ENCODE data around the gene TTPAL.

The TTPAL gene

GRCh38 chr20:44450903-44451450 lies 24.7 kb upstream of the TTPAL start:
- Mint-ChIP-seq H3K4me1 (no peaks in the 10 kb centered on the region), H3K36me3 (no peaks in the 10 kb centered on the region), H3K27me3 (peaks cover 0 to 8% of the 10 kb centered on the region in 2 donors), H3K27ac (no peak overlapping the region), H3K9me3 (no peaks in the 10 kb centered on the region), H3K4me3 (no peak overlapping the region)
- DNase-seq (no peak), ATAC-seq (replicated peaks) (no peak)

DNA sequence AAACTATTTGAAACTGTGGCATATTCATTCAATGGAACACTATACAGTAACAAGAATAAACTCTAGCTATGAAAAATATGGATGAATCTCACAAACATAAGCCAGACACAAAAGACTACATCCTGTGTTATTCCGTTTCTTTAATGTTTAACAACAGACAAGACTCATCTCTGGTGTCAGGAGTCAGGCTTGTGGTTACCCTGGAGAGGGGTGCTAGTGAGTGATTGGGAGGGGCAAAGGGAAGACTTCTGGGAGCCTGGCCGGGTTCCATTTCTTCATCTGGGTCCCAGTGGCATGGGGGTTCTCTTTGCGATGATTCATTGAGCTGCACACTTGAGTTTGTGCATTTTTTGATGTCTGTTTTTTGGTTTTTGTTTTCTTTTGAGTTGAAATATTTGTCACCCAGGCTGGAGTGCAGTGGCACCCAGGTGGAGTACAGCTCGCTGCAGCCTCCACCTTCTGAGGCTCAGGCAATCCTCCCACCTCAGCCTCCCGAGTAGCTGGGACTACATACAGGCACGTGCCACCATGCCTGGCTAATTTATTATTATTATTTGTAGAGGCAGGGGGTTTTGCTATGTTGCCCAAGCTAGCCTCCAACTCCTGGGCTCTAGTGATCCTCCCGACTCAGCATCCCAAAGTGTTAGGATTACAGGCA lies 21.2 kb upstream of the TTPAL start:
- Mint-ChIP-seq H3K27ac (no peak overlapping the region), H3K4me3 (no peak overlapping the region), H3K9me3 (no peaks in the 10 kb centered on the region), H3K36me3 (no peaks in the 10 kb centered on the region), H3K27me3 (peaks cover 0 to 8% of the 10 kb centered on the region in 2 donors), H3K4me1 (no peaks in the 10 kb centered on the region)
- DNase-seq = no peak
- no peak for ATAC-seq (replicated peaks)

DNA sequence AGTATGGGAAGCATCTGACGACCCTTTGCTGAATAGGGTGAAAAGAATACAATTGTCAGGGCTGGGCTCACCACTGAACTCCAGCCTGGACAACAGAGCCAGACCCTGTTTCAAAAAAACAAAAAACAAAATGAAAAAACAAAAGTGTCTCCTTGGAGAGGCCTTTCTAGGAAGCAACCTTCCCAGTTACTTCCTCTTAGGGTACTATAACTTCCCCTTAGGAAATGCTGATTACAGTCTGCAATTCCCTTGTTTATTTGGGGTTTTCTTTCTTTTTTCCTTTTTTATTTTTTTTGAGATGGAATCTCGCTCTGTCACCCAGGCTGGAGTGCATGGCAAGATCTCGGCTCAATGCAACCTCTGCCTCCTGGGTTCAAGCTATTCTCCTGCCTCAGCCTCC lies 20.5 kb upstream of the TTPAL start:
- Mint-ChIP-seq H3K4me3 (no peak overlapping the region), H3K27me3 (peaks cover 0 to 8% of the 10 kb centered on the region in 2 donors), H3K9me3 (no peaks in the 10 kb centered on the region), H3K4me1 (no peaks in the 10 kb centered on the region), H3K27ac (no peak overlapping the region), H3K36me3 (no peaks in the 10 kb centered on the region)
- ATAC-seq (replicated peaks) (no peak), DNase-seq (no peak)

DNA sequence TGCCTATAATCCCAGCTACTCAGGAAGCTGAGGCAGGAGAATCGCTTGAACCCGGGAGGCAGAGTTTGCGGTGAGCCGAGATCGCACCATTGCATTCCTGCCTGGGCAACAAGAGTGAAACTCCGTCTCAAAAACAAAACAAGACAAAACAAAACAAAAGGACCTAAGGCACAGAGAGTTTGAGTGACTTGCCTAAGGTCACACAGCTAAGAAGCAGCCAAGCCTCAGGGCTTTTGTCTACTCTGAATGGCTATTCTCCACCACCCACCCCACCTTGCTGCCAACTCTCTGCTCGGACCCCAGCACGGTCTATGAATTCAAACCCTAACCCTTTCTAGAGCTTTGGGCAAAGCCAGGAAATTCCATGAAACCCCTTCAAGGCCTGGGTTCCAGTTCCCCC lies 19.1 kb upstream of the TTPAL start:
- Mint-ChIP-seq H3K27me3 (peaks cover 0 to 4% of the 10 kb centered on the region in 2 donors), H3K27ac (no peak overlapping the region), H3K36me3 (no peaks in the 10 kb centered on the region), H3K4me1 (no peaks in the 10 kb centered on the region), H3K9me3 (no peaks in the 10 kb centered on the region), H3K4me3 (no peak overlapping the region)
- ATAC-seq (replicated peaks) (no peak), DNase-seq (no peak)

- DNase-seq (no peak), ATAC-seq (replicated peaks) (no peak)
- H3K27ac Mint-ChIP-seq = no peak overlapping the region
- H3K36me3 Mint-ChIP-seq = no peaks in the 10 kb centered on the region
- peaks cover 0 to 4% of the 10 kb centered on the region in 2 donors for H3K27me3 Mint-ChIP-seq
- no peak overlapping the region for H3K4me3 Mint-ChIP-seq
- H3K4me1 Mint-ChIP-seq = no peaks in the 10 kb centered on the region
- no peaks in the 10 kb centered on the region for H3K9me3 Mint-ChIP-seq
These were observed 18.7 kb upstream of the TTPAL start for GRCh38 chr20:44457016-44457415.

GRCh38 chr20:44459271-44459670 lies 16.4 kb upstream of the TTPAL start:
- ATAC-seq (replicated peaks) (no peak), DNase-seq (no peak)
- no peaks in the 10 kb centered on the region for H3K27me3 Mint-ChIP-seq
- no peaks in the 10 kb centered on the region for H3K36me3 Mint-ChIP-seq
- no peak overlapping the region for H3K27ac Mint-ChIP-seq
- H3K4me3 Mint-ChIP-seq = no peak overlapping the region
- H3K9me3 Mint-ChIP-seq = no peaks in the 10 kb centered on the region
- H3K4me1 Mint-ChIP-seq = no peaks in the 10 kb centered on the region

GRCh38 chr20:44460795-44461141 lies 14.9 kb upstream of the TTPAL start:
- no peaks in the 10 kb centered on the region for H3K36me3 Mint-ChIP-seq
- H3K27ac Mint-ChIP-seq = no peak overlapping the region
- DNase-seq (no peak), ATAC-seq (replicated peaks) (no peak)
- no peaks in the 10 kb centered on the region for H3K9me3 Mint-ChIP-seq
- H3K4me3 Mint-ChIP-seq = no peak overlapping the region
- H3K27me3 Mint-ChIP-seq = no peaks in the 10 kb centered on the region
- H3K4me1 Mint-ChIP-seq = no peaks in the 10 kb centered on the region

- ATAC-seq (replicated peaks) (no peak), DNase-seq (no peak)
- no peak overlapping the region for H3K27ac Mint-ChIP-seq
- H3K4me1 Mint-ChIP-seq = no peaks in the 10 kb centered on the region
- H3K27me3 Mint-ChIP-seq = no peaks in the 10 kb centered on the region
- H3K9me3 Mint-ChIP-seq = no peaks in the 10 kb centered on the region
- no peak overlapping the region for H3K4me3 Mint-ChIP-seq
- H3K36me3 Mint-ChIP-seq = no peaks in the 10 kb centered on the region
These were observed 14.4 kb upstream of the TTPAL start for GRCh38 chr20:44461142-44461802.

- no peaks in the 10 kb centered on the region for H3K4me1 Mint-ChIP-seq
- H3K36me3 Mint-ChIP-seq = no peaks in the 10 kb centered on the region
- H3K9me3 Mint-ChIP-seq = no peaks in the 10 kb centered on the region
These were observed 13.9 kb upstream of the TTPAL start for GRCh38 chr20:44461803-44462174.

DNA sequence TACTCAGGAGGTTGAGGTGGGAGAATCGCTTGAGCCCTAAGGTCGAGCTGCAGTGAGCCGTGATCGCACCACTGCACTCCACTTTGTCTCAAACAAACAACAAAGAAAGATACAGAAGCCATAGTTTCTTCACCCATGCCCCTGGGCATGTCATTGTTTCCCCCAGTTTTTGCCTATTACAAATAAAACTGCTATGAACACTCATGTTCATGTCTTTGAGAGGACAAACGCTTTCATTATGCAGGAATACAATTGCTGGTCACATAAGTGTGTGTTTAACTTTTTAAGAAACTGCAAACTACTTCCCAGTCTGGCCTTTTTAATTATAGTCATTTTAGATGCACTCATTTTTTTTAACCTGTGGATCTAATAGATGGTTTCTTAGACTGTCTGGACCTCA lies 12.2 kb upstream of the TTPAL start:
- ATAC-seq (replicated peaks) = no peak
- Mint-ChIP-seq H3K4me1 (no peaks in the 10 kb centered on the region), H3K4me3 (no peak overlapping the region)

More at GRCh38 chr20:44461803-44462174, 13.9 kb upstream of the TTPAL start:
- ATAC-seq (replicated peaks) = no peak
- DNase-seq = no peak
- H3K27ac Mint-ChIP-seq = no peak overlapping the region
- no peak overlapping the region for H3K4me3 Mint-ChIP-seq
- no peaks in the 10 kb centered on the region for H3K27me3 Mint-ChIP-seq

DNA sequence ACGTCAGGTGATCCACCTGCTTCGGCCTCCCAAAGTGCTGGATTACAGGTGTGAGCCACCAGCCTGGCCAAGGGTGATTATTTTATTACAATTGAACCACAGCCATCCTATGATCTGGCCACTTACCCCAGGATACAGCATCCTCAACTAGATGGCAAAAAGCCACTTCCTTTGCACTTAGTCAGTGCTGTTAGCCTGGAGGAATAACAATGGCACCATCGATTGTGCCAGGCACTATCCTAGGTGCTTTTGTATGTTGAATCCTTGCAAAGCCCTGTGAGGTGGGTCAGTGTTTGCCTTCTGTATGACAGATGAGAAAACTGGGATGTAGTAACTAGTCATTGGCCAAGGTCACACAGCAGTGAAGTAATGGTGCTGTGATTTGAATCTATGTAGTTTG lies 11.2 kb upstream of the TTPAL start:
- no peak overlapping the region for H3K4me3 Mint-ChIP-seq
- no peaks in the 10 kb centered on the region for H3K27me3 Mint-ChIP-seq
- ATAC-seq (replicated peaks) (no peak), DNase-seq (no peak)
- H3K27ac Mint-ChIP-seq = no peak overlapping the region
- no peaks in the 10 kb centered on the region for H3K36me3 Mint-ChIP-seq
- H3K4me1 Mint-ChIP-seq = no peaks in the 10 kb centered on the region
- H3K9me3 Mint-ChIP-seq = no peaks in the 10 kb centered on the region

More for the DNA sequence above, 12.2 kb upstream of the TTPAL start:
- no peak overlapping the region for H3K27ac Mint-ChIP-seq
- no peak for DNase-seq
- H3K9me3 Mint-ChIP-seq = no peaks in the 10 kb centered on the region
- H3K27me3 Mint-ChIP-seq = no peaks in the 10 kb centered on the region
- no peaks in the 10 kb centered on the region for H3K36me3 Mint-ChIP-seq

- ATAC-seq (replicated peaks) = no peak
- no peaks in the 10 kb centered on the region for H3K9me3 Mint-ChIP-seq
- no peaks in the 10 kb centered on the region for H3K27me3 Mint-ChIP-seq
- H3K27ac Mint-ChIP-seq = no peak overlapping the region
- no peaks in the 10 kb centered on the region for H3K4me1 Mint-ChIP-seq
- H3K4me3 Mint-ChIP-seq = no peak overlapping the region
- DNase-seq = no peak
- no peaks in the 10 kb centered on the region for H3K36me3 Mint-ChIP-seq
These were observed 10.6 kb upstream of the TTPAL start for GRCh38 chr20:44465001-44465560.

- Mint-ChIP-seq H3K27me3 (no peaks in the 10 kb centered on the region), H3K9me3 (no peaks in the 10 kb centered on the region), H3K4me3 (no peak overlapping the region), H3K36me3 (no peaks in the 10 kb centered on the region), H3K4me1 (no peaks in the 10 kb centered on the region), H3K27ac (no peak overlapping the region)
- ATAC-seq (replicated peaks) = no peak
- no peak for DNase-seq
These were observed 8.3 kb upstream of the TTPAL start for GRCh38 chr20:44467289-44467883.

GRCh38 chr20:44468044-44468782 lies 7.5 kb upstream of the TTPAL start:
- H3K27me3 Mint-ChIP-seq = no peaks in the 10 kb centered on the region
- H3K27ac Mint-ChIP-seq = no peak overlapping the region
- no peaks in the 10 kb centered on the region for H3K4me1 Mint-ChIP-seq
- no peaks in the 10 kb centered on the region for H3K36me3 Mint-ChIP-seq
- ATAC-seq (replicated peaks) (no peak), DNase-seq (no peak)
- no peaks in the 10 kb centered on the region for H3K9me3 Mint-ChIP-seq
- no peak overlapping the region for H3K4me3 Mint-ChIP-seq

Measured in stimulated activated naive B cell treated with anti-CD40 and anti-IgM and Interleukin-4, amounts not matched to agents 10 μg/mL and 1 μg/mL and 100 μg/mL, for 72 hours (primary cell).